Raji (cell line): ENCODE results near the gene TMEM272.

Experiments
- POLR2A ChIP-seq: IDR thresholded peaks from 2 replicates; pipeline ENCODE4 v1.6.1; 2011; ENCODE audit warnings: low read depth, low read length, control low read depth; ENCODE audit not compliant: insufficient read depth

Gene TMEM272

GRCh38 chr13:51862957-51863356, 18.0 kb upstream of the TMEM272 start:
- no peak for TF ChIP-seq POLR2A

DNA sequence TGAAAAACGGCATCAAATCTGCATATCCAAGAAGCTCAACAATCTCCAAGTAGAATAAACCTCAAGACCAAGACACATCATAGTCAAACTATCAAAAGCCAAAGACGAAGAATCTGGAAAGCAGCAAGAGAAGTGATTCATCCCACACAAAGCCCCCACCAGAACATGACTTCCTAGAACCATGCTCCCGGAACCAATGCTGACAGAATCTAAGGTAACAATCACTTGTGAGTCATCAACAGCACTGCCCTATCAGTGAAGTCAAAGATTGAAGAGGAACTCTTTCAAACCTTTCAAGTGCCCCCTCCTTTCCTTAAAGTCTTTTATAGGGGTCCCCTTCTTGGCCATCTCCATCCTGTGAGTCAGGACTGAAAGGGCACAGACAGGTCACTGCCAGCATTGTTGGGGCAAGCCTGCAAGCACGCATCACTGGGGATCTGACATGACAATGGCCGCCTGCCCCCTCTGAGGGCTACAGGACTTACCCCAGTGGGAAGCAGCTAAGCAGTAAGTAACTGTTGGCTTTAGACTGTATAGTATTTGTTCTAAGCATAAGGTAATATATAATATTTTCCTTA, 16.8 kb upstream of the TMEM272 start, which contains the start of gene CCDC70:
Gene CCDC70, plus strand, starts transcription at position 247 of the 578 bp plus-strand sequence. CDS start 3,443 bp downstream, outside the sequence.
- no peak for TF ChIP-seq POLR2A

DNA sequence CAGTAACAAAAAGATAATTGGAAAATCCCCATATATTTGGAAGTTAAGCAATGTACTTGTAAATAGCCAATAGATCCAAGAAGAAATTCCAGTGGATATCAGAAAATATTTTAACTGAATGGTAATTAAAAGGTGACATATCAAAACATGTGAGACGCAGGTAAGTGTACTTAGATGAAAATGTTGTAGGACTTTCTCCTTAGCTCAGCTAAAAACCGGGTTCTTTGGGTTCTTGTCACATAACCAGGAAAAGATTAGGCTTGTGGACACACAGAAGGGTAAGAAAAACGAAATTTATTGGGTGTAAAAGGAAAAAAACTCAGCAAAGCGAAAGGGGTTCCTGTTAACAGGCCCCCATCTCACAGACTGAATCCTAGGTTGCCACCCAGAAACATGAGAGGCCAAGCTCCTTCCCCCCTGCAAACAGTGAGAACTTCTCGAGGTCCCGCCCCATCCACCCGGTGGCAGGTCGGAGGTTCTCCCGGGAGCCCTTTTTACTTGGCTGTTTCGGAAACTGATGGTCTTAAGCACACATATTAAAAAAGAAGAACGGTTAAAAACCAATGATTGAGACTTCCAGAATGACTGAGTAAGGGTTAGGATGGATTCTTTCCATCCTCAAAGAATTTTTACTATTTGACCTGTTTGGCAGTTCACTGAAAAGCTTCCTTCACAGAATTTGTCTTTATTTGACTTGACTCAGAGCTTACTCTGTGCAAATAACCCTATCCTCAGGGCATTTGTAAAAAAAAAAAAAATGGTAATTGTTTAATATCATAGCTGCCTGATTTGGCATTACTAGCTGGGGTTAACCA, 13.7 kb upstream of the TMEM272 start:
- TF ChIP-seq POLR2A, result no peak

DNA sequence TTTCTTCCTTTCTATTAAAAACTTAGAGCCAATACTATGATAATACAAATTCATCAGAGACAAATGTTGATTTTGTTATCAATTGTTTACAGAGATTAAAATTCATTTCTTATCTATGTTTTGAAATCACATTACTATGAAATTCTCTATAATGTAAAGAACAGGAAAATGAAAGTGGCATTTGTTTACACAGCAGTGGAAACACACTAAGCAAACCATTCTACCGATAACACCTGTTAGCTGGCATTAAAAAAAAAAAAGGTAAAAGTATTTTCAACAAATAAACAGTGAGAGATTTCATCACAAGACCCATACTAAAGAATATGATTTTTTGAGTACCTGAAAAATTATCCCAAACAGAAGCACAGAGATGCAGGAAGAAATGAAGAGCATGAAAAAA, 12.0 kb upstream of the TMEM272 start:
- TF ChIP-seq POLR2A, result no peak

- no peak for TF ChIP-seq POLR2A
Observed at GRCh38 chr13:51856027-51856736, 11.2 kb upstream of the TMEM272 start.

- TF ChIP-seq POLR2A, result no peak
Observed at GRCh38 chr13:51849145-51850101, 4.4 kb upstream of the TMEM272 start.

GRCh38 chr13:51848674-51849073, 3.7 kb upstream of the TMEM272 start:
- no peak for TF ChIP-seq POLR2A

GRCh38 chr13:51846756-51847155, 1.8 kb upstream of the TMEM272 start:
- TF ChIP-seq POLR2A, result no peak

GRCh38 chr13:51845574-51846318, 769 bp upstream of the TMEM272 start:
- TF ChIP-seq POLR2A, result no peak

DNA sequence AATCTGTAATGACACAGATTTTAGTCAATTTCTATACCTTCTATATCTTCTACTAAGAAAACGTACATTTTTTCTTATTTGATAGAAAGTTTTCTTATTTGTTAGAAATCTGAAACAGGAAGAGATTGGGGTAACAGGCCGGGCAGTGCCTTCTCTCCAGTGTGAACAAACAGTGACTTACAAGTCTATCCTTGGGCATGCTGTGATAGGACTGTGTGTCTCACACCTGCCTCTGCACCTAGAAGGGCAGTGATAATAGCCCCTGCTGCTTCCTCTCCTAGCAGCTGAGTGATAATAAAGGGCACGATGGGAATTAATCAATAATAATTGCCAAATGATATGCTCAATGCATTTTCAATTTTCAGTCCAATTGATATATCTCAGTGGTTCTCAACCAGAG, 1.4 kb downstream of the TMEM272 start:
- no peak for TF ChIP-seq POLR2A

- TF ChIP-seq POLR2A, result no peak
Observed at GRCh38 chr13:51841732-51842131, 3.2 kb downstream of the TMEM272 start.

GRCh38 chr13:51840917-51841316, 4.1 kb downstream of the TMEM272 start:
- TF ChIP-seq POLR2A, result no peak

DNA sequence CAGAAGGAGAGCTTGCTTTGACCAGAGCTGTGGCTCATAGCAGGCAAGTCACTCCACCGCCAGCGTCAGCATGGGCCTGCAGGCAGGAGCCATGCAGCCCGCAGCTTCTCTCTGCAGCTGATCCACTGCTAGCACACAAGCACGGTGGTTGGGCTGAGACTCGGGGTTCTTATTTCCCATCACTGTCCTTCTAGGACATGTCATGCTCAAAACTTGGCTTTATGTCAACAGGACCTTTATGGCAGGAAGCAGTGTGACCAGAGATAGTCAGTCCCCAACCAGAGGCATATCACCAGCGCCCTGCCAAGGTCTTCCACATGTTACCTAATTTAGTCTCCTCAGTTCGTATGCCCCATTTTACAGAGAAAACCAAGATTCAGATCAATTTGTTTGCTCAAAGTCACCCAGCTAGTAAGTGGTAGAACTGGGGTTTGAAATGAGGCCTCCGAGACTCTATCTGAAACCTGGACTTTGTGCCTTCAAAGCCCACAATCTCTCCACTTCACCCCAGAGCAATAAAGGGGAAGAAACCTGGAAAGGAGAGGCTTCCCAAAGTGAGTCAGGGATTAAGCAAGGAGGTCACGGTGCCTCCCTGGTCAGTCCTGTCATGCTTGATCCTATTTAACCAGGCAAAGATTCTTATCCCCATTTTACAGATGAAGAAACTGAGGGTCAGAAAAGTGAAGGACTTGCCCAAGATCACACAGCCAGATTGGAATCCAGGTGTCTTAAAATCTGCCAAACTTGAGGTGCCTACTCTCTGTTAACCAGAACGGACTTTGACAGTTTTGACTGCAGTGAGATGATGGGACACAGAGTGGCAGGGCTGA, 5.1 kb downstream of the TMEM272 start:
- TF ChIP-seq POLR2A, result no peak

DNA sequence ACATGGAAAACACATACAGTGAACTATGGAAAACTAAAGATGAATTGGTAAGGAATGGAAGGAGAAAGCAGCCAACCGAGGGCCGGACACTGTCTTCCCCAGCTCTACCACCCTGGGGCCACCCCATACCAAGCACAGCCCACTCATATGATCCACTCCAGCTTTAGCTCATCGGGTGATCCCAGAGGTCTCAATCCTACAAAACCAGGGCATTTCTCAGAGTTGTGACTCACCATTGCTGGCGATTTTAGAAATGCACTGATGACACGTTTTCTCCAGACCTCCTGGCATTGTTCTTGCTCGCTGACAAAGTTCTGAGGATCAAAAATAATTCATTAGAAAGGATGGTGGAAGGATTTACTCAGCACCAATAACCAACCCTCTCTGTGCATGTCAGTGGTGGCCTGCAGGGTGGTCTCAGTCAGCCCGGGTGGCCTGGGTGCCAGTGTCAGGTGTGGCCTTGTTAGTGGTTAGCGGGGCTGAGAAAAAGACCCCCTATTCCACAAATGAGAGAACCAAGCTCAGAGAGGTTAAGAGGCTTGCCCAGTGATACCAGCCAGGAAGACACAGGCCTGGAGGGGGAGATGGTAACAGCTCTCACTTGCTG, 6.6 kb downstream of the TMEM272 start:
- TF ChIP-seq POLR2A, result no peak
